HEK293T (cell line): ENCODE measurements around the gene WIPF2.

Experiments
- CTCF ChIA-PET: fragments of 350-600 bp; formaldehyde crosslinking; extraction: SDS; loops from one replicate; lab custom pipeline; 2021; ENCODE audit warnings: antibody characterized with exemption, inconsistent platforms; lab: Yijun Ruan, JAX
- POLR2A ChIA-PET: fragments of 350-600 bp; formaldehyde crosslinking; extraction: SDS; loops from one replicate; lab custom pipeline; 2020; ENCODE audit warnings: antibody characterized with exemption, inconsistent platforms; lab: Yijun Ruan, JAX
- DNase-seq: peaks from one replicate; pipeline ENCODE4 v3.0.0; 2012; ENCODE audit warnings: mixed read lengths; ENCODE audit errors: extremely low spot score
- ARNT ChIP-seq: fragments of 450-650 bp; IDR thresholded peaks from 2 replicates; pipeline ENCODE4 v1.6.1; 2017; ENCODE audit warnings: mild to moderate bottlenecking
- BHLHE40 ChIP-seq: fragments of 450-650 bp; IDR thresholded peaks from 2 replicates; pipeline ENCODE4 v1.6.1; 2016; ENCODE audit warnings: mild to moderate bottlenecking, moderate library complexity, borderline replicate concordance
- CTBP1 ChIP-seq: fragments of 450-650 bp; IDR thresholded peaks from 2 replicates; pipeline ENCODE4 v1.6.1; 2016; ENCODE audit warnings: borderline replicate concordance
- ELF4 ChIP-seq: fragments of 450-650 bp; IDR thresholded peaks from 2 replicates; pipeline ENCODE4 v1.6.1; 2017; ENCODE audit warnings: antibody characterized with exemption
- FOXA1 ChIP-seq: fragments of 450-650 bp; IDR thresholded peaks from 2 replicates; pipeline ENCODE4 v1.6.1; 2016; ENCODE audit warnings: mild to moderate bottlenecking
- FOXK2 ChIP-seq: fragments of 450-650 bp; IDR thresholded peaks from 2 replicates; pipeline ENCODE4 v1.6.1; 2016; ENCODE audit warnings: mild to moderate bottlenecking
- FOXM1 ChIP-seq: fragments of 450-650 bp; IDR thresholded peaks from 2 replicates; pipeline ENCODE4 v1.6.1; 2017; ENCODE audit warnings: mild to moderate bottlenecking, borderline replicate concordance
- HDGF ChIP-seq: fragments of 450-650 bp; IDR thresholded peaks from 2 replicates; pipeline ENCODE4 v1.6.1; 2017; ENCODE audit warnings: antibody characterized with exemption, borderline replicate concordance
- L3MBTL2 ChIP-seq: fragments of 450-650 bp; conservative IDR thresholded peaks from 2 replicates; pipeline ENCODE4 v1.6.1; 2016; ENCODE audit warnings: mild to moderate bottlenecking
- LEF1 ChIP-seq: fragments of 450-650 bp; IDR thresholded peaks from 2 replicates; pipeline ENCODE4 v1.6.1; 2017; ENCODE audit warnings: mild to moderate bottlenecking, borderline replicate concordance
- NFRKB ChIP-seq: fragments of 450-650 bp; IDR thresholded peaks from 2 replicates; pipeline ENCODE4 v1.6.1; 2016; ENCODE audit warnings: mild to moderate bottlenecking, moderate library complexity
- SP1 ChIP-seq: fragments of 450-650 bp; IDR thresholded peaks from 2 replicates; pipeline ENCODE4 v1.6.1; 2017
- SUZ12 ChIP-seq: fragments of 450-650 bp; IDR thresholded peaks from 2 replicates; pipeline ENCODE4 v1.6.1; 2016; ENCODE audit warnings: mild to moderate bottlenecking
- TARDBP ChIP-seq: fragments of 450-650 bp; IDR thresholded peaks from 2 replicates; pipeline ENCODE4 v1.6.1; 2016
- ZNF384 ChIP-seq: fragments of 450-650 bp; IDR thresholded peaks from 2 replicates; pipeline ENCODE4 v1.6.1; 2016
- TF ChIP-seq, protein P1 (sequence below): fragments of 450-650 bp; IDR thresholded peaks from 2 replicates; pipeline ENCODE4 v1.6.1; 2016

WIPF2 gene

GRCh38 chr17:40242774-40243173 lies 23.7 kb downstream of the WIPF2 start:
- no peak for TF ChIP-seq SUZ12
- TF ChIP-seq FOXA1, result no peak
- TF ChIP-seq ELF4, result no peak
- no peak for TF ChIP-seq ARNT
- TF ChIP-seq L3MBTL2, result no peak
- TF ChIP-seq FOXK2, result no peak
- TF ChIP-seq NFRKB, result no peak
- TF ChIP-seq, protein P1, sequence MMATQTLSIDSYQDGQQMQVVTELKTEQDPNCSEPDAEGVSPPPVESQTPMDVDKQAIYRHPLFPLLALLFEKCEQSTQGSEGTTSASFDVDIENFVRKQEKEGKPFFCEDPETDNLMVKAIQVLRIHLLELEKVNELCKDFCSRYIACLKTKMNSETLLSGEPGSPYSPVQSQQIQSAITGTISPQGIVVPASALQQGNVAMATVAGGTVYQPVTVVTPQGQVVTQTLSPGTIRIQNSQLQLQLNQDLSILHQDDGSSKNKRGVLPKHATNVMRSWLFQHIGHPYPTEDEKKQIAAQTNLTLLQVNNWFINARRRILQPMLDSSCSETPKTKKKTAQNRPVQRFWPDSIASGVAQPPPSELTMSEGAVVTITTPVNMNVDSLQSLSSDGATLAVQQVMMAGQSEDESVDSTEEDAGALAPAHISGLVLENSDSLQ, result no peak
- POLR2A ChIA-PET, result interaction anchor here (1.5 to 1.6 kb wide), 2 partner anchors 24 to 45 kb away, joined by 5 to 8 read pairs; partner anchors contain the start of genes CDC6 and WIPF2
- DNase-seq, result no peak
- CTCF ChIA-PET, result interaction anchor here (0.5 kb wide), 2 partner anchors 57 to 233 kb away, joined by 3 to 6 read pairs; no protein-coding TSS in a partner anchor

- POLR2A ChIA-PET, result interaction anchor here (0.8 to 1.3 kb wide), 3 partner anchors 22 to 45 kb away, joined by 3 to 6 read pairs (median 3); partner anchors contain the start of genes CDC6 and WIPF2
- no peak for DNase-seq
Measured at GRCh38 chr17:40243761-40244160, 24.7 kb downstream of the WIPF2 start.

GRCh38 chr17:40244255-40244654 lies 25.2 kb downstream of the WIPF2 start:
- ChIA-PET POLR2A (interaction anchor here (0.8 to 1.3 kb wide), 3 partner anchors 23 to 44 kb away, joined by 3 to 6 read pairs (median 3); partner anchors contain the start of genes CDC6 and WIPF2), CTCF (interaction anchor here (0.7 kb wide), 1 partner anchor 316 kb away, joined by 3 read pairs; no protein-coding TSS in a partner anchor)
- DNase-seq, result no peak

More at GRCh38 chr17:40243761-40244160, 24.7 kb downstream of the WIPF2 start:
- TF ChIP-seq CTBP1 (no peak), LEF1 (no peak), HDGF (no peak), SP1 (no peak)
- CTCF ChIA-PET, result interaction anchor here (0.7 kb wide), 1 partner anchor 316 kb away, joined by 3 read pairs; no protein-coding TSS in a partner anchor

GRCh38 chr17:40247926-40248495 lies 28.9 kb downstream of the WIPF2 start:
- POLR2A ChIA-PET, result no interaction called here
- DNase-seq, result no peak
- CTCF ChIA-PET, result no interaction called here
- TF ChIP-seq LEF1, result no peak
- no peak for TF ChIP-seq FOXM1
- TF ChIP-seq L3MBTL2, result no peak
- TF ChIP-seq HDGF, result no peak
- TF ChIP-seq SUZ12, result no peak
- no peak for TF ChIP-seq ZNF384
- no peak for TF ChIP-seq TARDBP
- no peak for TF ChIP-seq NFRKB
- no peak for TF ChIP-seq FOXK2
- no peak for TF ChIP-seq ELF4
- TF ChIP-seq FOXA1, result no peak
- TF ChIP-seq, protein P1, result no peak
- TF ChIP-seq ARNT, result no peak
- no peak for TF ChIP-seq BHLHE40
- no peak for TF ChIP-seq SP1

More at GRCh38 chr17:40244255-40244654, 25.2 kb downstream of the WIPF2 start:
- TF ChIP-seq FOXA1, result no peak
- no peak for TF ChIP-seq TARDBP

DNA sequence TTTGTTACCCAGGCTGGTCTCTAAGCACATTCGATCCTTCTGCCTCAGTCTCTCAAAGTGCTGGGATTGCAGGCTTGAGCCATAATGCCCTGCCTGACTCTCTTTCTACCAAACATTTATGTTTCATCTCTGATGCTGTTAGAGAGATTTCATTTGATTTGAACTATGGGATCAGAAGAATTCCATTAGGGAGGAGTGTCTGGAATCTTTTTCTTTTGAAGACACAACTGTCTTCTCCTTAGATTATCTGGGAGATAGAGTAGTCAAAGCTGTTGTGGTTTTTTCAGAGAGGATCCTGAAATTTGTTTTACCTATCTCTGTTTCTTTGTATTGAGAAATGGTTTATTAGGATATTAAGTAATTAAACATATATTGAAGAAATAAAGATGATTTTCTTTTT lies 29.4 kb downstream of the WIPF2 start:
- POLR2A ChIA-PET, result no interaction called here
- no peak for TF ChIP-seq ZNF384
- TF ChIP-seq CTBP1, result no peak
- TF ChIP-seq BHLHE40, result no peak
- CTCF ChIA-PET, result no interaction called here
- no peak for DNase-seq

GRCh38 chr17:40251576-40251975 lies 32.5 kb downstream of the WIPF2 start:
- ChIA-PET CTCF (no interaction called here), POLR2A (interaction anchor here (0.6 to 1.2 kb wide), 3 partner anchors 33 to 167 kb away, joined by 3 to 5 read pairs (median 3); partner anchors contain the start of gene WIPF2)
- peak; percentile 48 for DNase-seq
- TF ChIP-seq ARNT, result no peak
- no peak for TF ChIP-seq L3MBTL2
- TF ChIP-seq CTBP1, result peak; percentile 51; the same call in 1 of the 2 replicates
- no peak for TF ChIP-seq ZNF384
- TF ChIP-seq, protein P1, result peak; percentile 95

GRCh38 chr17:40253565-40253964 lies 34.5 kb downstream of the WIPF2 start:
- no peak for DNase-seq
- CTCF ChIA-PET, result no interaction called here
- TF ChIP-seq SP1 (no peak), L3MBTL2 (no peak), ZNF384 (no peak), HDGF (no peak), TARDBP (no peak), CTBP1 (no peak), FOXA1 (no peak), NFRKB (no peak), FOXM1 (no peak), BHLHE40 (no peak)
- TF ChIP-seq, protein P1, result no peak
- POLR2A ChIA-PET, result no interaction called here
